C4-2B (cell line): ENCODE data around the gene HMGXB3.
"Not testable (repeated sequence)": the region's sequence is repeated elsewhere in the genome, so short reads cannot be mapped to it uniquely, and the experiment has no call there.

Experiments used
- H3K27ac ChIP-seq: fragments of 450-650 bp; 2 replicates; pipeline ENCODE4 v1.5.1; 2017
- ZFX ChIP-seq: fragments of 450-650 bp; IDR thresholded peaks from 2 replicates; pipeline ENCODE4 v1.6.1; 2017
- TF ChIP-seq, protein P1 (sequence below): fragments of 450-650 bp; conservative IDR thresholded peaks from 2 replicates; pipeline ENCODE4 v1.5.1; 2017; ENCODE audit warnings: mild to moderate bottlenecking

HMGXB3 gene

GRCh38 chr5:150044712-150045111 is 44.2 kb downstream of the HMGXB3 start:
- TF ChIP-seq ZFX: no peak
- TF ChIP-seq, protein P1, sequence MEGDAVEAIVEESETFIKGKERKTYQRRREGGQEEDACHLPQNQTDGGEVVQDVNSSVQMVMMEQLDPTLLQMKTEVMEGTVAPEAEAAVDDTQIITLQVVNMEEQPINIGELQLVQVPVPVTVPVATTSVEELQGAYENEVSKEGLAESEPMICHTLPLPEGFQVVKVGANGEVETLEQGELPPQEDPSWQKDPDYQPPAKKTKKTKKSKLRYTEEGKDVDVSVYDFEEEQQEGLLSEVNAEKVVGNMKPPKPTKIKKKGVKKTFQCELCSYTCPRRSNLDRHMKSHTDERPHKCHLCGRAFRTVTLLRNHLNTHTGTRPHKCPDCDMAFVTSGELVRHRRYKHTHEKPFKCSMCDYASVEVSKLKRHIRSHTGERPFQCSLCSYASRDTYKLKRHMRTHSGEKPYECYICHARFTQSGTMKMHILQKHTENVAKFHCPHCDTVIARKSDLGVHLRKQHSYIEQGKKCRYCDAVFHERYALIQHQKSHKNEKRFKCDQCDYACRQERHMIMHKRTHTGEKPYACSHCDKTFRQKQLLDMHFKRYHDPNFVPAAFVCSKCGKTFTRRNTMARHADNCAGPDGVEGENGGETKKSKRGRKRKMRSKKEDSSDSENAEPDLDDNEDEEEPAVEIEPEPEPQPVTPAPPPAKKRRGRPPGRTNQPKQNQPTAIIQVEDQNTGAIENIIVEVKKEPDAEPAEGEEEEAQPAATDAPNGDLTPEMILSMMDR: no peak
- H3K27ac ChIP-seq: no peak overlapping the region

DNA sequence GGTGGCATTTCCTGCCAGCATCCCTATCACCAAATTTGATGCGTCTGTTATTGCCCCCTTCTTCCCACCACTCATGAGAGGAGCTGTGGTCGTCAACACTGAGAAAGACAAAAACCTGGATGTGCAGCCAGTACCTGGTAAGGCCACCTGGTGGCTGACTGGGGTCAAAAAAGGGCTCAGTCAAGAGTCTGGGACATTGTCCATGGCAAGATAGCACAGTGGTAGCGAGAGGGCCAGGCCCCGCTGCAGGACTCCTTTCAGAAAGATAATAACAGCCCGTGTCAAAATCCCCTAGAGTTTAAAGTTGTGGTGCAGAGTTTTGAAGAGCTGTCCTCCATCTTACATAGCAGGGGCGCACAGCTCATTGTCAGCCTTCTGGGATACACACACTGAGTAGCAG is 45.0 kb downstream of the HMGXB3 start:
- no peak overlapping the region for H3K27ac ChIP-seq
- no peak for TF ChIP-seq ZFX
- TF ChIP-seq, protein P1: no peak

DNA sequence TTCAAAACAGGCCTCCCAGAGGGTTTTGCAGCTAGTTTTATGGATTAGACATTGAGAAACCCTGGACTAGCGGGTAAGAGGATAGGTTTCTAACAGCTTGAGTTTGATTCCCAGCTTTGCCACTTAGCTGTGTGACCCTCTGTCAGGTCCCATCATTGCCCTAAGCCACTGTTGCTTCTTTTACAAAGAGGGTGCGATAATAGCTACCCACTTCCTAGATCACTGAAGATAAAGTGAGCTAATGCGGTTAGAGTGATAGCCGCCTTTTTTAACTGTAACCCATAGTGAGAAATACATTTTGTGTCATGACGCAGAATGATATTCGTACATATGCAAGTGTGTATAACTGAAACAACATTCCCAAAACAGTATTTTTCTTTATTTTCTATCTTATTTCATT is 45.5 kb downstream of the HMGXB3 start:
- no peak for TF ChIP-seq ZFX
- TF ChIP-seq, protein P1: no peak
- H3K27ac ChIP-seq: no peak overlapping the region

DNA sequence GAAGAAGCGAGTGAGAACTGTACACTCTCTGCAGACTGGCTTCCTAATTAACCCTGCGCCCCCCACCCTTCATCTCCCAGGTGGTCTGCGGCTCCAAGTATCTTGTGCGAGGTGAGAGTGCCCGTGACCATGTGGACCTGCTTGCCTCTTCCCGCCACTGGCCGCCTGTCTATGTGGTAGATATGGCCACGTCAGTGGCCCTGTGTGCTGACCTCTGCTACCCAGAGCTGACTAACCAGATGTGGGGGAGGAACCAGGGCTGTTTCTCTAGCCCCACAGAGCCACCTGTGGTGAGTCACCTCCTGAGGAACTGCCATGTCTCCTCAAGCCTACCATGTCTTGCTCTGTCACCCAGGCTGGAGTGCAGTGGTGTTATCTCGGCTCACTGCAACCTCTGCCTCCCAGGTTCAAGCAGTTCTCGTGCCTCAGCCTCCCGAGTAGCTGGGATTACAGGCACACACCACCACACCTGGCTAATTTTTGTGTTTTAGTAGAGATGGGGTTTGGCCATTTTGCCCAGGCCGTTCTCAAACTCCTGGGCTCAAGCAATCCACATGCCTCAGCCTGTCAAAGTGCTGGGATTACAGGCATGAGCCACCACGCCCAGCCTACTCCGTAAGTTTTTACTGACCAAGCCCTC is 49.8 kb downstream of the HMGXB3 start:
- not testable (repeated sequence) for H3K27ac ChIP-seq

DNA sequence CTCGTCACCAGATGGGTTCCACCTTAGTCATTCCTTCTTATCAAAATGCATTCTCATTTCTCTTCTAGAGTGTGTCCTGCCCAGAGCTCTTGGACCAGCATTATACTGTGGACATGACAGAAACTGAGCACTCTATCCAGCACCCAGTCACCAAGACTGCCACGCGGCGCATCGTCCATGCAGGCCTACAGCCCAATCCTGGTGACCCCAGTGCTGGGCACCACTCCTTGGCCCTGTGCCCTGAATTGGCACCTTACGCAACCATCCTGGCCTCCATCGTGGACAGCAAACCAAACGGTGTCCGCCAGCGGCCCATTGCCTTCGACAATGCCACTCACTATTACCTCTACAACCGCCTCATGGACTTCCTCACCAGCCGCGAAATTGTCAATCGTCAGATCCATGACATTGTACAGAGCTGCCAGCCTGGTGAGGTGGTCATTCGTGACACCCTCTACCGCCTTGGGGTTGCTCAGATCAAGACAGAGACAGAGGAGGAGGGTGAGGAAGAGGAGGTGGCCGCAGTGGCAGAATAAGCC is 51.2 kb downstream of the HMGXB3 start:
- no peak overlapping the region for H3K27ac ChIP-seq
- no peak for TF ChIP-seq ZFX
- TF ChIP-seq, protein P1: no peak

DNA sequence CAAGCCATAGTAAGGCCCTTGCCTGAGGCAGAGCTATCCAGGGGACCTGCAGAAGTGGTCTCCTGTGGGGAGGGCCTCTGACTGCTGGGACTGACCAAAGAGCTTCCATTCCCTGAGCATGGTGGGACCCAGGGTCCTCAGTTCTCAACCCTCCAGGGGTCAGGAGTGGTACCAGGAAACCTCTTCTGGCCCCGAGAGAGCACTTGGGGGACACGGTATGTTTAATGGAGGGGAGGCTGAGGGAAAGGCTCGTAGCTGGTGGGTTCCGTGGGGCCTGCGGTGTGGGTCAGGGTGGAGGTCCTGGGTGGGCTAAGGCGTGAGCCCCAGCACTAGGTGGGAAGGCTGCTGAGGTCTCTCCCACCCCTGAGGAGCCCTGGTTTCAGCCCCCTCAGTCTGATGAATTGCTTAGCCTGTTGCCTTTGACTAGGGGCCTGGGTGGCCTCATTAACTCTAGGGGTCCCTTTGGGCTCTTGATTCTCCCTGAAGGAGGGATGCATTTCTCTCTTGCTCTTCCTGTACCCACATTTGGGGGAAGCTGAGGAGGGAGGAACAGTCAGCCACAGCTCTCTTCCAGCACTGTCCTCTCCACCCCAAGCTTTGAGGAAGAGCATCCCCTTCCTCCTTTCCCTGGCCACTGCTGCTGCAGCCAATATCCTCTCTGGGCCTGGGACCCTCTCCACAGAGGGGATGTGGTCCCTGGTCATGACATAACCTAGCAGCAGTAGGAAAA is 51.9 kb downstream of the HMGXB3 start:
- H3K27ac ChIP-seq: no peak overlapping the region
- TF ChIP-seq ZFX: no peak
- TF ChIP-seq, protein P1: no peak

DNA sequence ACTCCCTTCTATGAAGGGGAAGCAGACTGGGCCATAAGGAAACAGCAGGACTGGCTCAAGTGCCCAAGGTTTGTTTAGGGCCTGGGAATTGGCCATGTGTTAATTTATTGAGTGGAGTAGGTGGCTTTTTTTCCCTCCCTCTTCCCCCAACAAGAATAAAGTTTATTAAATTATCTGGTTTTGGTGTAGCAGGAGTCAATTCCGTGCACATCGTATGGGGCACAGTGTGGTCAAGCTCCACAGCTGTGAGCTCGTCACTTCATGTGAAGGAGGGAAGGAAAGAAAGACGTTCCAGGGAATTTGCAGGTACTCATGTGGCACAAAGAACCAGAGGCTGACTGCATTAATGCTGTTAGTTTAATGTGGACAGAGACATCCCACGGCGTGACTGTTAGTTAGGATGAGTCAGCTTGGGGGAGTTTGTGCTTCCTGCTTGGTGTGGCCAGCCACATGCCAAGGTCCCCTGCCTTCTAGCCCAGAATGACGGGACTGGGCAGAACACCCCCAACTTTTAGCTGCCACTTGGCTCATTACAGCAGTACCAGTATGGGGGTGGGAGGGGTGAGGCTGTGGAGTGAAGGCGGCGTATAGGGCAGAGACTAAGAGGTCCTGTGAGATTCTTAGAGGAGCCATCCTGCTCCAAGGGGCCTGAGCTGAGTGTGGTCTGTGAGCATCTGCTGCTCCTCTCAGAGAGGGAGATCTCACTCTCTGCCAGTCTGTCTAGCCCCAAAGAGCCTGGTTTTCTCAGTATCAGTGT is 52.6 kb downstream of the HMGXB3 start:
- H3K27ac ChIP-seq: no peak overlapping the region
- TF ChIP-seq, protein P1: no peak
- no peak for TF ChIP-seq ZFX
